HL-60 (cell line): ENCODE results near the gene GPATCH4.

Experiments used
- DNase-seq, 2 experiments: peaks; one replicate each; pipeline ENCODE4 v3.0.0-alpha.2; 2010 to 2020; ENCODE audit warnings: low read depth in 1 of 2, low spot score in 1 of 2
- H3K27ac ChIP-seq: fragments of 250-450 bp; sonication (Bioruptor Pico); replicated peaks from 2 replicates; pipeline ENCODE4 v1.5.1; 2020; ENCODE audit warnings: mild to moderate bottlenecking, moderate library complexity
- H3K27me3 ChIP-seq: fragments of 250-450 bp; sonication (Bioruptor Pico); 2 replicates; pipeline ENCODE4 v1.5.1; 2021; ENCODE audit warnings: mild to moderate bottlenecking, moderate library complexity; ENCODE audit not compliant: insufficient read depth, poor library complexity, severe bottlenecking
- H3K4me3 ChIP-seq: replicated peaks from 2 replicates; pipeline ENCODE4 v1.5.1; 2011; ENCODE audit warnings: mild to moderate bottlenecking, control low read depth, low read length; ENCODE audit not compliant: insufficient read depth
- GABPA ChIP-seq: IDR thresholded peaks from 2 replicates; pipeline ENCODE4 v1.6.1; 2012; ENCODE audit warnings: low read depth
- POLR2AphosphoS5 ChIP-seq: IDR thresholded peaks from 2 replicates; pipeline ENCODE4 v1.6.1; 2012; ENCODE audit warnings: low read depth
- SPI1 ChIP-seq: IDR thresholded peaks from 2 replicates; pipeline ENCODE4 v1.6.1; 2012; ENCODE audit warnings: low read depth, mild to moderate bottlenecking, borderline replicate concordance
- TF ChIP-seq, protein P1 (sequence below): IDR thresholded peaks from 2 replicates; pipeline ENCODE4 v1.6.1; 2012; ENCODE audit warnings: low read depth; ENCODE audit not compliant: insufficient replicate concordance
- TF ChIP-seq, protein P2 (sequence below): IDR thresholded peaks from one replicate; pipeline ENCODE4 v1.5.1; 2011; ENCODE audit warnings: low read length, control low read depth, inconsistent platforms; ENCODE audit not compliant: insufficient read depth

GPATCH4 gene

GRCh38 chr1:156579472-156579871 is 21.8 kb downstream of the GPATCH4 start, which contains the start of gene TTC24:
TSS of gene TTC24 (plus strand) at chr1:156579723. CDS start at chr1:156581365, 1,642 bp downstream.
- H3K27ac ChIP-seq, result no peak within 1 kb of the TSS
- TF ChIP-seq POLR2AphosphoS5, result no peak
- TF ChIP-seq, protein P1, sequence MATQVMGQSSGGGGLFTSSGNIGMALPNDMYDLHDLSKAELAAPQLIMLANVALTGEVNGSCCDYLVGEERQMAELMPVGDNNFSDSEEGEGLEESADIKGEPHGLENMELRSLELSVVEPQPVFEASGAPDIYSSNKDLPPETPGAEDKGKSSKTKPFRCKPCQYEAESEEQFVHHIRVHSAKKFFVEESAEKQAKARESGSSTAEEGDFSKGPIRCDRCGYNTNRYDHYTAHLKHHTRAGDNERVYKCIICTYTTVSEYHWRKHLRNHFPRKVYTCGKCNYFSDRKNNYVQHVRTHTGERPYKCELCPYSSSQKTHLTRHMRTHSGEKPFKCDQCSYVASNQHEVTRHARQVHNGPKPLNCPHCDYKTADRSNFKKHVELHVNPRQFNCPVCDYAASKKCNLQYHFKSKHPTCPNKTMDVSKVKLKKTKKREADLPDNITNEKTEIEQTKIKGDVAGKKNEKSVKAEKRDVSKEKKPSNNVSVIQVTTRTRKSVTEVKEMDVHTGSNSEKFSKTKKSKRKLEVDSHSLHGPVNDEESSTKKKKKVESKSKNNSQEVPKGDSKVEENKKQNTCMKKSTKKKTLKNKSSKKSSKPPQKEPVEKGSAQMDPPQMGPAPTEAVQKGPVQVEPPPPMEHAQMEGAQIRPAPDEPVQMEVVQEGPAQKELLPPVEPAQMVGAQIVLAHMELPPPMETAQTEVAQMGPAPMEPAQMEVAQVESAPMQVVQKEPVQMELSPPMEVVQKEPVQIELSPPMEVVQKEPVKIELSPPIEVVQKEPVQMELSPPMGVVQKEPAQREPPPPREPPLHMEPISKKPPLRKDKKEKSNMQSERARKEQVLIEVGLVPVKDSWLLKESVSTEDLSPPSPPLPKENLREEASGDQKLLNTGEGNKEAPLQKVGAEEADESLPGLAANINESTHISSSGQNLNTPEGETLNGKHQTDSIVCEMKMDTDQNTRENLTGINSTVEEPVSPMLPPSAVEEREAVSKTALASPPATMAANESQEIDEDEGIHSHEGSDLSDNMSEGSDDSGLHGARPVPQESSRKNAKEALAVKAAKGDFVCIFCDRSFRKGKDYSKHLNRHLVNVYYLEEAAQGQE, result no peak
- TF ChIP-seq GABPA, result no peak
- TF ChIP-seq SPI1, result no peak
- TF ChIP-seq, protein P2, sequence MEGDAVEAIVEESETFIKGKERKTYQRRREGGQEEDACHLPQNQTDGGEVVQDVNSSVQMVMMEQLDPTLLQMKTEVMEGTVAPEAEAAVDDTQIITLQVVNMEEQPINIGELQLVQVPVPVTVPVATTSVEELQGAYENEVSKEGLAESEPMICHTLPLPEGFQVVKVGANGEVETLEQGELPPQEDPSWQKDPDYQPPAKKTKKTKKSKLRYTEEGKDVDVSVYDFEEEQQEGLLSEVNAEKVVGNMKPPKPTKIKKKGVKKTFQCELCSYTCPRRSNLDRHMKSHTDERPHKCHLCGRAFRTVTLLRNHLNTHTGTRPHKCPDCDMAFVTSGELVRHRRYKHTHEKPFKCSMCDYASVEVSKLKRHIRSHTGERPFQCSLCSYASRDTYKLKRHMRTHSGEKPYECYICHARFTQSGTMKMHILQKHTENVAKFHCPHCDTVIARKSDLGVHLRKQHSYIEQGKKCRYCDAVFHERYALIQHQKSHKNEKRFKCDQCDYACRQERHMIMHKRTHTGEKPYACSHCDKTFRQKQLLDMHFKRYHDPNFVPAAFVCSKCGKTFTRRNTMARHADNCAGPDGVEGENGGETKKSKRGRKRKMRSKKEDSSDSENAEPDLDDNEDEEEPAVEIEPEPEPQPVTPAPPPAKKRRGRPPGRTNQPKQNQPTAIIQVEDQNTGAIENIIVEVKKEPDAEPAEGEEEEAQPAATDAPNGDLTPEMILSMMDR, result no peak
- DNase-seq, result no peak
- H3K27me3 ChIP-seq, result no peaks in the 10 kb centered on the region
- no peak within 1 kb of the TSS for H3K4me3 ChIP-seq

- no peak for DNase-seq
- no peak overlapping the region for H3K4me3 ChIP-seq
- TF ChIP-seq SPI1 (no peak), POLR2AphosphoS5 (no peak), GABPA (no peak)
- TF ChIP-seq, protein P1, result no peak
- TF ChIP-seq, protein P2, result no peak
- H3K27ac ChIP-seq, result no peak overlapping the region
- no peaks in the 10 kb centered on the region for H3K27me3 ChIP-seq
Measured at GRCh38 chr1:156578055-156578454, 23.2 kb downstream of the GPATCH4 start.

DNA sequence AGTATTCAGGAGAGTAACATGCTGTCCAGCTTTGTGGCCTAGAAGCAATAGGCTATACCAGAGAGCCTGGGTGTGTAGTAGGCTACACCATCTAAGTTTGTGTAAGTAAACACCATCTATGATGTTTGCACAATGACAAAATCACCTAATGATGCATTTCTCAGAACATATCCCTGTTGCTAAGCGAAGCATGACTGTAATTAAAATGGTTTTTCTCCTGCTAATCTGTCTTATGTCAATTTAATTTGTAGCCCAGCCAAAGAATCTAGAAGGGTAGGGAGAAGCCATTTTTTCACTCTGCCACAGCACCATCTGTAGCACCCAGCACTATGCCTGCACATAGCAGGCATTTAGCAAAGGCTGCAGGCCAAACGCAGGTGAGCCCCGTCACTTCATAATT is 23.7 kb downstream of the GPATCH4 start:
- Histone ChIP-seq H3K4me3 (no peak overlapping the region), H3K27me3 (no peaks in the 10 kb centered on the region), H3K27ac (no peak overlapping the region)
- TF ChIP-seq, protein P1, result no peak
- no peak for TF ChIP-seq POLR2AphosphoS5
- TF ChIP-seq, protein P2, result no peak
- no peak for DNase-seq
